Neuronal stem cell (in vitro differentiated cells): ENCODE data around the gene TMEM238L.

ENCODE experiments used
- DNase-seq: peaks from one replicate; pipeline ENCODE4 v3.0.0-alpha.2; 2013; ENCODE audit warnings: low spot score
- H2AFZ ChIP-seq: one replicate; pipeline ENCODE4 v1.6.1; 2013; ENCODE audit warnings: mild to moderate bottlenecking, low read length, inconsistent platforms
- H2AK5ac ChIP-seq: 2 replicates; pipeline ENCODE4 v1.6.1; 2013; ENCODE audit warnings: low read depth, mild to moderate bottlenecking, inconsistent platforms, low read length, moderate library complexity, mixed read lengths
- H2BK120ac ChIP-seq: 2 replicates; pipeline ENCODE4 v1.6.1; 2013; ENCODE audit warnings: low read depth, mild to moderate bottlenecking, inconsistent platforms, low read length, moderate library complexity, mixed read lengths
- H2BK12ac ChIP-seq: one replicate; pipeline ENCODE4 v1.6.1; 2013; ENCODE audit warnings: low read length, inconsistent platforms
- H2BK15ac ChIP-seq: 2 replicates; pipeline ENCODE4 v1.6.1; 2013; ENCODE audit warnings: mild to moderate bottlenecking, low read length, inconsistent platforms, mixed read lengths
- H2BK5ac ChIP-seq: one replicate; pipeline ENCODE4 v1.6.1; 2013; ENCODE audit warnings: inconsistent platforms, mild to moderate bottlenecking, low read length, moderate library complexity
- H3K14ac ChIP-seq: one replicate; pipeline ENCODE4 v1.6.1; 2013; ENCODE audit warnings: low read length, inconsistent platforms
- H3K18ac ChIP-seq: 2 replicates; pipeline ENCODE4 v1.6.1; 2013; ENCODE audit warnings: low read length, inconsistent platforms
- H3K23ac ChIP-seq: 2 replicates; pipeline ENCODE4 v1.6.1; 2013; ENCODE audit warnings: low read depth, mild to moderate bottlenecking, mixed read lengths, low read length, inconsistent platforms; ENCODE audit not compliant: poor library complexity
- H3K27ac ChIP-seq: replicated peaks from 3 replicates; pipeline ENCODE4 v1.5.1; 2013; ENCODE audit warnings: low read length, inconsistent platforms
- H3K27me3 ChIP-seq, 3 experiments: 2 replicates each; pipeline ENCODE4 v1.6.1; 2013; ENCODE audit warnings: low read length in 3 of 3, mild to moderate bottlenecking in 2 of 3, inconsistent platforms in 1 of 3, low read depth in 1 of 3, mixed read lengths in 1 of 3, moderate library complexity in 1 of 3; ENCODE audit not compliant: control insufficient read depth in 3 of 3, insufficient read depth in 3 of 3
- H3K36me3 ChIP-seq, 2 donors: replicated peaks in 1 of 2; 2 replicates each; pipeline ENCODE4 v1.6.1; 2013; ENCODE audit warnings: low read length in 2 of 2; ENCODE audit not compliant: control insufficient read depth in 2 of 2, insufficient read depth in 2 of 2
- H3K4ac ChIP-seq: 2 replicates; pipeline ENCODE4 v1.6.1; 2013; ENCODE audit warnings: inconsistent platforms, mild to moderate bottlenecking, low read length, moderate library complexity
- H3K4me1 ChIP-seq, 2 donors: 1 replicate in 1 of 2; 2 replicates in 1 of 2; pipeline ENCODE4 v1.6.1; 2013; ENCODE audit warnings: low read length in 2 of 2, low read depth in 1 of 2; ENCODE audit not compliant: control insufficient read depth in 2 of 2, insufficient read depth in 1 of 2
- H3K4me2 ChIP-seq: one replicate; pipeline ENCODE4 v1.6.1; 2013; ENCODE audit warnings: mild to moderate bottlenecking, low read length, inconsistent platforms; ENCODE audit not compliant: insufficient read depth, poor library complexity, severe bottlenecking
- H3K4me3 ChIP-seq, 2 donors: 2 replicates each; pipeline ENCODE4 v1.5.1; 2013; ENCODE audit warnings: low read length in 2 of 2, mild to moderate bottlenecking in 2 of 2, inconsistent platforms in 1 of 2, moderate library complexity in 1 of 2
- H3K79me1 ChIP-seq: one replicate; pipeline ENCODE4 v1.6.1; 2013; ENCODE audit warnings: low read depth, mild to moderate bottlenecking, inconsistent platforms, low read length, moderate library complexity
- H3K9ac ChIP-seq: one replicate; pipeline ENCODE4 v1.6.1; 2013; ENCODE audit warnings: mild to moderate bottlenecking, low read depth, low read length, inconsistent platforms; ENCODE audit not compliant: poor library complexity
- H3K9me3 ChIP-seq, 2 donors: replicated peaks in 1 of 2; 2 replicates each; pipeline versions ENCODE3 to v1.6.1; 2013; ENCODE audit warnings: low read length in 2 of 2, mild to moderate bottlenecking in 2 of 2, inconsistent platforms in 1 of 2, low read depth in 1 of 2, mixed read lengths in 1 of 2, moderate library complexity in 1 of 2; ENCODE audit not compliant: control insufficient read depth in 2 of 2, insufficient read depth in 1 of 2
- H4K8ac ChIP-seq: one replicate; pipeline ENCODE4 v1.6.1; 2013; ENCODE audit warnings: low read depth, mild to moderate bottlenecking, inconsistent platforms, low read length, moderate library complexity
- H4K91ac ChIP-seq: one replicate; pipeline ENCODE4 v1.6.1; 2013; ENCODE audit warnings: low read length, low read depth, mild to moderate bottlenecking, inconsistent platforms; ENCODE audit not compliant: poor library complexity
- WGBS, 2 donors: extraction: QIAGEN DNeasy Blood & Tissue Kit; methylation state at CpG; one replicate each; pipeline ENCODE4 v1.1.7; 2013; ENCODE audit warnings: missing lambda C conversion rate in 2 of 2, mixed read lengths in 1 of 2; ENCODE audit not compliant: insufficient read length in 2 of 2, insufficient replicate concordance in 1 of 2; ENCODE audit errors: extremely low coverage in 2 of 2; 5-methylcytosine and 5-hydroxymethylcytosine counted together

TMEM238L gene

DNA sequence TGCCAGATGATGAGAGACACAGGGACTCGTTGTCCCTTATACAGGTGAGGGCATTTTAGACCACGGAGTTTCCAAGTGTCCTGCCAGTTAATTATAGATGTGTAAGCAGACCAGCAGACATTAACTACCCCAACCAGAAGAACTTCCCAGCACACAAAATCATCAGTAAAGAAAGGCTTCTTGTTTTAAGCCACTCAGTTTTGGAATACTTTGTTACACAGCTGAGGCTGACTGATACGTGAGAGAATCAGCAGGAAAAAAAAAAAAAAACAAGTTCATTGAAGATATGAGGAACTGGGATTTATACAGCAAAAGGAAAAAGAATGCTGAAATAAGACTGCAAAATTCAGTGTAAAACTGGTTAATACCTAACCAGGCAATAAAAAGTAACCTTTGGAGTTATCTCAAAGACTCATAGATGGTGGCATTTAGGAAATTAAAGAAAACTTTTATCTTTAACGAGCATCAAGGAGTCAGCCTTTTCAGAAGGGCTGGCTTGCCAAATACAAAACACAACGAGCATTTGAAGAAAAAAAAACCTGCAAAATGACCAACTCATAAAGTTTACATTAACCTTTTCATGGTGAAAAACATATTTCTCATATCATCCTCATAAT is 28.1 kb downstream of the TMEM238L start:
- DNase-seq = no peak
- Histone ChIP-seq H3K27me3 (no peaks in the 10 kb centered on the region), H3K79me1 (no peaks in the 10 kb centered on the region), H2AK5ac (no peak overlapping the region), H3K27ac (no peak overlapping the region), H2BK15ac (no peak overlapping the region), H3K23ac (no peak overlapping the region), H4K91ac (no peak overlapping the region), H3K9ac (no peak overlapping the region), H3K18ac (no peak overlapping the region), H3K36me3 (no peaks in the 10 kb centered on the region), H3K4me2 (no peak overlapping the region), H3K9me3 (peaks cover 2 to 12% of the 10 kb centered on the region in 2 donors), H3K4me3 (no peak overlapping the region), H2BK5ac (no peak overlapping the region), H3K4ac (no peak overlapping the region), H3K4me1 (peaks cover 0 to 4% of the 10 kb centered on the region in 2 donors), H2BK120ac (no peak overlapping the region), H3K14ac (no peak overlapping the region), H2AFZ (no peak overlapping the region), H4K8ac (no peak overlapping the region), H2BK12ac (no peak overlapping the region)
- no CpG with 5 or more reads among the region's 5 CpGs for whole genome bisulfite sequencing, 2 donors

DNA sequence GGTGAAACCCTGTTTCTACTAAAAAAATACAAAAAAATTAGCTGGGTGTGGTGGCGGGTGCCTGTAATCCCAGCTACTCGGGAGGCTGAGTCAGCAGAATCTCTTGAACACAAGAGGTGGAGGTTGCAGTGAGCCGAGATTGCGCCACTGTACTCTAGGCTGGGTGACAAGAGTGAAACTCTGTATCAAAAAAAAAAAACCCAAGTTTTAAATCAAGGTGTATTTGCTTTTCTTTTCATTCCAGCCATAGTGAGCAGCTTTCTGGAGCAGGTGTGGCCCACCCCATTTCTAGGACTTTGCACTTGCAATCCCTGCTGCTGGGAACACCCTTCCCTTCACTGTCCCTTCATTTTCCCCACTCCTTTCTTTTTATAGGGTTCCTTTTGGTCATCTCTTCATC is 28.8 kb downstream of the TMEM238L start:
- Histone ChIP-seq H3K36me3 (no peaks in the 10 kb centered on the region), H3K27ac (no peak overlapping the region), H3K9ac (no peak overlapping the region), H3K4me2 (no peak overlapping the region), H2BK120ac (no peak overlapping the region), H2BK15ac (no peak overlapping the region), H2AFZ (no peak overlapping the region), H3K18ac (no peak overlapping the region), H2BK12ac (no peak overlapping the region), H2BK5ac (no peak overlapping the region), H3K4ac (no peak overlapping the region), H2AK5ac (no peak overlapping the region), H3K23ac (no peak overlapping the region), H3K79me1 (no peaks in the 10 kb centered on the region), H3K14ac (no peak overlapping the region), H3K27me3 (no peaks in the 10 kb centered on the region), H3K9me3 (peaks cover 2 to 12% of the 10 kb centered on the region in 2 donors), H4K91ac (no peak overlapping the region), H3K4me3 (no peak overlapping the region), H3K4me1 (peaks cover 0 to 4% of the 10 kb centered on the region in 2 donors), H4K8ac (no peak overlapping the region)
- no CpG with 5 or more reads among the region's 4 CpGs for WGBS, 2 donors
- no peak for DNase-seq

- peaks cover 0 to 4% of the 10 kb centered on the region in 2 donors for H3K4me1 ChIP-seq
- no peak overlapping the region for H4K8ac ChIP-seq
- no peak overlapping the region for H4K91ac ChIP-seq
- WGBS, 2 donors = no CpG with 5 or more reads among the region's 2 CpGs
- H3K4me3 ChIP-seq = no peak overlapping the region
- H3K9me3 ChIP-seq = peaks cover 2 to 12% of the 10 kb centered on the region in 2 donors
- H3K79me1 ChIP-seq = no peaks in the 10 kb centered on the region
- H3K27ac ChIP-seq = peak overlapping the region; percentile 25
- no peak overlapping the region for H2AFZ ChIP-seq
- no peak overlapping the region for H3K23ac ChIP-seq
- no peak overlapping the region for H2BK5ac ChIP-seq
- no peak overlapping the region for H3K18ac ChIP-seq
- no peak overlapping the region for H3K4me2 ChIP-seq
- no peak overlapping the region for H3K4ac ChIP-seq
- DNase-seq = no peak
- no peak overlapping the region for H2BK15ac ChIP-seq
- no peak overlapping the region for H3K14ac ChIP-seq
- no peak overlapping the region for H2BK120ac ChIP-seq
- H3K9ac ChIP-seq = no peak overlapping the region
- no peaks in the 10 kb centered on the region for H3K36me3 ChIP-seq
- H2AK5ac ChIP-seq = no peak overlapping the region
- H2BK12ac ChIP-seq = no peak overlapping the region
- no peaks in the 10 kb centered on the region for H3K27me3 ChIP-seq
These were observed 30.5 kb downstream of the TMEM238L start for GRCh38 chr17:10773391-10773790.

DNA sequence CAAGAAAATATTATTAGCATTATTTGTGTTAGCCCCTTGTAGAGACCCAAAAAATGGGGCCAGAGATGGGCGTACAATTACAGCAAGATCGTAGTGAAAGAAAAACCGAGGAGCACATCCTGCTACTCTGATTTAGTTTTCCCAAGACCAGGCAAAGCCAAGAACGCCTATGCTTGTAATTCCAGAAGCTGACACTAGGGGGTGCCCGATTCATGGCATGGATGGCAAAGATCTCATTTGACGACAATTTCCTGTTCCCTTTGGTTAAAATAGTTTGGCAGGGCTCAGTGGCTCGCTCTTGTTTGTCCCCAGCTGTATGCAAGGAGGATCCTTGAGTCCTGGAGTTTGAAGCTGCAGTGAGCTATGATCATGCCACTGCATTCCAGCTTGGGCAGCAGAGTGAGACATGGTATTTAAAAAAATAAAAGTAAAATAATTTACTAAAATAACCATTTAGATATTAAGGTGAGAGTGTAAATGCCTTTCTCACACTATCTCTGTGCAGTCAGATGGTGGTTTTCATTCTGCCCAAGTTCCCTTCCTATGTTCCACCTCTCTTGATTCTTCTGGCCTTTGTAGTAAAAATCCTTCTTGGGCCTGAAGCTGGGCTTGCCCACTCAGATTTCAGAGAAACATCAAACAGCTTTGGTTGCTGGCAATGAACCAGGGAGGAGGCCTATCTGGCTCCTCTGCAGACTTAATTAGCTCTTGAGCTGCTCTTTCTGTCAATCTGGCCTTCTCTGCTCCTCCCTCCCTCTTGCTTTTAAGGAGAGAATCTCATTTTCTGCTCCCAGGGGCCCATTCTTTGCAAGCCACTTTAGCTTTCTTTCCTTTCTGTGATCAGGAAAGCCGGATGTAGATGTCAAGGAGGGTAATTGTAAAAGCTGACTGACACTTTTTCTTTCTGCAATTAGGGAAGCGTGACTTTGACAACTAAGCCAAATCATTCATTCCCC is 31.2 kb downstream of the TMEM238L start:
- Histone ChIP-seq H2BK15ac (no peak overlapping the region), H3K36me3 (no peaks in the 10 kb centered on the region), H3K9ac (no peak overlapping the region), H3K4me3 (no peak overlapping the region), H3K27me3 (peaks cover 0 to 2% (median 0%) of the 10 kb centered on the region in 3 experiments), H3K23ac (no peak overlapping the region), H3K9me3 (peaks cover 2 to 12% of the 10 kb centered on the region in 2 donors), H3K27ac (peak overlapping the region; percentile 25), H2BK12ac (no peak overlapping the region), H3K18ac (no peak overlapping the region), H4K91ac (no peak overlapping the region), H3K4ac (no peak overlapping the region), H2AK5ac (no peak overlapping the region), H2BK120ac (no peak overlapping the region), H3K4me1 (peaks cover 0 to 4% of the 10 kb centered on the region in 2 donors), H2AFZ (no peak overlapping the region), H3K4me2 (no peak overlapping the region), H4K8ac (no peak overlapping the region), H3K14ac (no peak overlapping the region), H2BK5ac (no peak overlapping the region), H3K79me1 (no peaks in the 10 kb centered on the region)
- no CpG with 5 or more reads among the region's 9 CpGs for WGBS, 2 donors
- peak; percentile 66 for DNase-seq
